Colonic mucosa (tissue), 4 donors: ENCODE data around the gene SLC44A2. TPM values are rescaled to one million over a fixed set of nuclear protein-coding genes. Genes with fewer than 3 reads are reported as not detected.
"Not testable (repeated sequence)": the region's sequence is repeated elsewhere in the genome, so short reads cannot be mapped to it uniquely, and the experiment has no call there.

ENCODE experiments used
- DNase-seq: peaks from one replicate; pipeline ENCODE4 v3.0.0-alpha.2; 2020
- H3K27ac ChIP-seq: fragments of 200-600 bp; one replicate; pipeline ENCODE4 v1.8.0; 2021
- H3K27me3 ChIP-seq: fragments of 200-600 bp; one replicate; pipeline ENCODE4 v1.8.0; 2021
- H3K36me3 ChIP-seq: fragments of 200-600 bp; one replicate; pipeline ENCODE4 v1.8.0; 2021
- H3K4me1 ChIP-seq: fragments of 200-600 bp; one replicate; pipeline ENCODE4 v1.8.0; 2021; ENCODE audit warnings: mild to moderate bottlenecking
- H3K4me3 ChIP-seq: fragments of 200-600 bp; one replicate; pipeline ENCODE4 v1.8.0; 2021
- H3K9ac ChIP-seq, 2 donors: one replicate each; pipeline ENCODE4 v1.7.0; 2013; ENCODE audit warnings: control low read depth in 2 of 2, low read depth in 2 of 2, low read length in 2 of 2
- H3K9me3 ChIP-seq: fragments of 200-600 bp; one replicate; pipeline ENCODE4 v1.8.0; 2021
- CTCF ChIP-seq: fragments of 200-600 bp; IDR thresholded peaks from one replicate; pipeline ENCODE4 v1.8.0; 2022; ENCODE audit warnings: antibody characterized with exemption, mild to moderate bottlenecking
- intact Hi-C: fragments of 100-400 bp; cut with DNase I; formaldehyde crosslinking; loops from one replicate; pipeline ENCODE4 v1.14.1; 2022
- total RNA-seq, 2 donors: library from RNA; stranded (reverse); fragmentation: NEBNext Ultra II Directional in 1 of 2; extraction: Animal tissue kit (Norgen Biotek cat#: 25700) in 1 of 2; gene quantifications; one replicate each; pipeline ENCODE4 v1.2.1, GENCODE V29; 2021
- donor health status: healthy.
- donor health status: DM: no; HTN: no; CAD: no.
- donor health status: DM: no; HTN: no; CAD: no.

Gene SLC44A2
- total RNA-seq, 2 donors from 2014 or later = 87.1 to 137 TPM

DNA sequence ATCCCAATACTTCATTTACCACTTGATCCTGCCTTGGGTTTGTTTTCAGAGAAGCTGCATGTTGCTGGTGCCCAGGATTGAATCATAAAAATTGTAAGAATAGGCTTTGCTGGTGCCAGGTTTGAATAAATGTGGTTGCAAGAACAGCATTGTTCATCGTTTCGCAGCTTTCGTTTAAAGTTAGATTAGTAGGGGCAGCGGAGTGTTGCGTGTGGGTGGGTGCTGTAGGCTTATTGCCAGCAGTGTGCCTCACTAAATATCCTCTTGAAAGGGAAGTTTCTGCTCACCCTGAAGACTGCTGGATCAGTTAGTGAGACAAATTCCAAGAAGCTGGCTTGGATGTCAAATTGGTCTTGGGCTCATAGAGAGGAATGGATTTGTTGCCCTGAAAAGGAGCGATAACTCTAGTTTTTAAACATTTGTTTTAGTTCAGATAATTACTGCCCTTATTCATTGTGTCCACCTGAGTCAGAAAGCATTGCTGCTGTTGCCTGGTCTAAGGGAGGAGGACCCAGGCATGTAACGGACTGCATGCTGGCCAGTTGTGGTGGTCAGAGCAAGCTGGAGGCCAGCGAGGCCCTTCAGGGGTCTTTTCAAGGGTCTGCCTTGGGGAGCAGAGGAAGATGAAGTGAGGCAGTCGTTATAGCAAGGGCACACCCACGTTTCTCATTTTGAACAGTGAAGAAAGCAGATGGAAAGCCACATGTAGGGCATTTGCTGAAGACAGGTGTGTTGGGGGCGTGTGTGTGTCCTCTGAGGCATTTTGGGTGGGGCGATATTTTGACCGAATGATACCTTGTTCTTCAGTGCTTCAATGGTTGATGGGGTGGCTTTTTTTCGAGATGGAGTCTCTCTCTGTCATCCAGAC lies 37.3 kb downstream of the SLC44A2 start:
- intact Hi-C loops = no loop called here
- H3K4me1 ChIP-seq = no peaks in the 10 kb centered on the region
- H3K4me3 ChIP-seq = no peak overlapping the region
- no peak for TF ChIP-seq CTCF
- no peak overlapping the region for H3K27ac ChIP-seq
- H3K9ac ChIP-seq = no peak overlapping the region
- H3K36me3 ChIP-seq = no peaks in the 10 kb centered on the region
- H3K9me3 ChIP-seq = no peaks in the 10 kb centered on the region
- no peaks in the 10 kb centered on the region for H3K27me3 ChIP-seq
- no peak for DNase-seq

GRCh38 chr19:10663252-10663563 lies 37.9 kb downstream of the SLC44A2 start:
- H3K9ac ChIP-seq, H3K4me3 ChIP-seq, H3K36me3 ChIP-seq, intact Hi-C loops, DNase-seq, H3K4me1 ChIP-seq, H3K27ac ChIP-seq, H3K27me3 ChIP-seq, H3K9me3 ChIP-seq: not testable (repeated sequence)

DNA sequence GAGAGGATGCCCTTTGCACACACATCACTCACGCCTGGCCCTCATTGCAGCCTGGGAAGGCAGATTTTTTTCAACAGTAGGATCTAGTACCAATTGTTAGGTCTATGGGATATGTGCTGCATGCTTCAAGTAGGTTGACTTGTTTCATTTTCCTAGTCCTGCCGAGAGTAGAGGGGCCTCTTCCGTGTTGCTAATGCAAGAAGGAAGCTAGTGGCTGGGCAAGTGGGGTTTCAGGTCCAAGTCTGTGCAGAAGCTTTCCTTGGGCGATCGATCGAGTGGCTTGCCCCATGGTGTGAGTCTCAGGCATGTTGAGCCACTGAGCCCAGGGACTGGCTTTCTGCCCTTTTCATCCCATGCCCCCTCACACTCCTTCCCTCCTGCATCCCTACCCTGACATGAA lies 42.5 kb downstream of the SLC44A2 start:
- H3K9ac ChIP-seq = no peak overlapping the region
- no peak for DNase-seq
- peaks cover 10% of the 10 kb centered on the region for H3K36me3 ChIP-seq
- no peak overlapping the region for H3K27ac ChIP-seq
- H3K4me3 ChIP-seq = no peak overlapping the region
- TF ChIP-seq CTCF = no peak
- no peaks in the 10 kb centered on the region for H3K9me3 ChIP-seq
- H3K4me1 ChIP-seq = no peaks in the 10 kb centered on the region
- intact Hi-C loops = no loop called here
- no peaks in the 10 kb centered on the region for H3K27me3 ChIP-seq

GRCh38 chr19:10669246-10669645 lies 43.9 kb downstream of the SLC44A2 start:
- Histone ChIP-seq H3K9ac (no peak overlapping the region), H3K9me3 (no peaks in the 10 kb centered on the region), H3K4me1 (no peaks in the 10 kb centered on the region), H3K36me3 (peaks cover 12% of the 10 kb centered on the region), H3K27me3 (no peaks in the 10 kb centered on the region), H3K27ac (no peak overlapping the region), H3K4me3 (no peak overlapping the region)
- no peak for DNase-seq
- TF ChIP-seq CTCF = no peak
- intact Hi-C loops = no loop called here

DNA sequence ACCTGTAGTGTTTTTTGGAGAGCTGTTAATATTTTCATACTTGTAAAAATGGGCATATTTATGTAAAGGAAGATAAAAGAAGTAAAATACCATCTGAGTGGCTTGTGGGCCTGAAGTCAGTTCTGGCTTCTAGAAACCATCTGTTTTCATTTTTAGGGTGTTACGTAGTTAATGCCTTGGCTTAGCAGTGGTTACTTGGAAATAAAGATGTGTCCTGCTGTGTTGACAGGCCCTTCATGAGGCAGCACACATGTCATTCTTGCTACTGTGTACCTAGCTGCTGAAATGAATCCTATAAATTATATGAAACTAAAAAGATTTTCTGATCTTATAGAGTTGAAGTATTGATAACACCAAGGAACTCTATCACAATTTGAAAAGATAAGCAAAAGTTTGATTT lies 44.8 kb downstream of the SLC44A2 start:
- no peak for TF ChIP-seq CTCF
- no peaks in the 10 kb centered on the region for H3K27me3 ChIP-seq
- H3K36me3 ChIP-seq = peaks cover 12% of the 10 kb centered on the region
- no peak overlapping the region for H3K27ac ChIP-seq
- no peaks in the 10 kb centered on the region for H3K4me1 ChIP-seq
- DNase-seq = no peak
- H3K9ac ChIP-seq = no peak overlapping the region
- intact Hi-C loops = no loop called here
- no peak overlapping the region for H3K4me3 ChIP-seq
- no peaks in the 10 kb centered on the region for H3K9me3 ChIP-seq
